WTC11 (cell line): ENCODE measurements around the gene TTC4. TPM values are rescaled to one million over a fixed set of nuclear protein-coding genes. Genes with fewer than 3 reads are reported as not detected.

Source experiments
- ATAC-seq: fragments of 200-7000 bp; cut with Tn5 transposase; 2 replicates; pipeline ENCODE4 v1.10.0; 2021; ENCODE audit warnings: mild to moderate bottlenecking, moderate library complexity
- CTCF ChIA-PET: fragments of 300-600 bp; sonication (Branson Sonifier 250); formaldehyde crosslinking; loops from one replicate; lab custom pipeline; 2021; ENCODE audit warnings: antibody characterized with exemption; lab: Charles Lee
- POLR2A ChIA-PET: fragments of 350-600 bp; sonication (Branson Sonifier 250); formaldehyde crosslinking; loops from one replicate; lab custom pipeline; 2021; ENCODE audit warnings: antibody characterized with exemption; lab: Charles Lee
- DNase-seq: peaks from one replicate; pipeline ENCODE4 v3.0.0; 2021; ENCODE audit warnings: low spot score
- H3K27ac Mint-ChIP-seq: 2 replicates; pipeline ENCODE4 v1.8.0; 2021; ENCODE audit warnings: mixed read lengths
- H3K27me3 Mint-ChIP-seq: 2 replicates; pipeline ENCODE4 v1.8.0; 2021; ENCODE audit warnings: low read depth, mild to moderate bottlenecking, moderate library complexity, mixed read lengths
- H3K36me3 Mint-ChIP-seq: 2 replicates; pipeline ENCODE4 v1.8.0; 2021; ENCODE audit warnings: mixed read lengths
- H3K4me1 Mint-ChIP-seq: 2 replicates; pipeline ENCODE4 v1.8.0; 2022; ENCODE audit warnings: mixed read lengths
- H3K4me3 Mint-ChIP-seq: 2 replicates; pipeline ENCODE4 v1.8.0; 2021; ENCODE audit warnings: mild to moderate bottlenecking, moderate library complexity, mixed read lengths
- H3K9me3 Mint-ChIP-seq: 2 replicates; pipeline ENCODE4 v1.8.0; 2021; ENCODE audit warnings: mixed read lengths
- ATF1 ChIP-seq: sonication (generic); formaldehyde crosslinking; IDR thresholded peaks from 2 replicates; pipeline ENCODE4 v1.8.1; 2023; ENCODE audit warnings: mild to moderate bottlenecking, moderate library complexity, missing genetic modification reagents
- CBFB ChIP-seq: sonication (generic); formaldehyde crosslinking; IDR thresholded peaks from 2 replicates; pipeline ENCODE4 v1.8.1; 2022; ENCODE audit warnings: mild to moderate bottlenecking, low read depth, missing genetic modification reagents
- ELF4 ChIP-seq: sonication (generic); formaldehyde crosslinking; IDR thresholded peaks from 2 replicates; pipeline ENCODE4 v1.8.1; 2022; ENCODE audit warnings: low read depth, mild to moderate bottlenecking, moderate library complexity, missing genetic modification reagents
- FOXK1 ChIP-seq: sonication (generic); formaldehyde crosslinking; IDR thresholded peaks from 2 replicates; pipeline ENCODE4 v1.8.0; 2022; ENCODE audit warnings: mild to moderate bottlenecking, moderate library complexity, missing genetic modification reagents
- FOXP1 ChIP-seq: sonication (generic); formaldehyde crosslinking; IDR thresholded peaks from 2 replicates; pipeline ENCODE4 v1.8.0; 2022; ENCODE audit warnings: missing genetic modification reagents, mild to moderate bottlenecking, moderate library complexity, borderline replicate concordance
- IRF2 ChIP-seq: sonication (generic); formaldehyde crosslinking; IDR thresholded peaks from 2 replicates; pipeline ENCODE4 v1.8.0; 2022; ENCODE audit warnings: low read depth, missing genetic modification reagents, borderline replicate concordance
- NR2C2 ChIP-seq: sonication (generic); formaldehyde crosslinking; IDR thresholded peaks from 2 replicates; pipeline ENCODE4 v1.8.0; 2022; ENCODE audit warnings: mild to moderate bottlenecking, missing genetic modification reagents
- NR3C1 ChIP-seq: sonication (generic); formaldehyde crosslinking; conservative IDR thresholded peaks from 2 replicates; pipeline ENCODE4 v1.8.1; 2023; ENCODE audit warnings: low read depth, mild to moderate bottlenecking, missing genetic modification reagents
- PRRX2 ChIP-seq: fragments of 250-450 bp; sonication (Bioruptor Pico); IDR thresholded peaks from 2 replicates; pipeline ENCODE4 v1.8.0; 2021; ENCODE audit warnings: mild to moderate bottlenecking
- RORB ChIP-seq: fragments of 250-450 bp; sonication (Bioruptor Pico); IDR thresholded peaks from 2 replicates; pipeline ENCODE4 v1.9.0; 2021; ENCODE audit warnings: mild to moderate bottlenecking
- SOX15 ChIP-seq: fragments of 250-450 bp; sonication (Bioruptor Pico); IDR thresholded peaks from 2 replicates; pipeline ENCODE4 v1.9.0; 2021; ENCODE audit warnings: mild to moderate bottlenecking
- ZNF219 ChIP-seq: sonication (generic); formaldehyde crosslinking; IDR thresholded peaks from 2 replicates; pipeline ENCODE4 v1.8.0; 2023; ENCODE audit warnings: missing genetic modification reagents, mild to moderate bottlenecking, borderline replicate concordance
- ZNF317 ChIP-seq: sonication (generic); formaldehyde crosslinking; IDR thresholded peaks from 2 replicates; pipeline ENCODE4 v1.8.1; 2023; ENCODE audit warnings: low read depth, mild to moderate bottlenecking, moderate library complexity, missing genetic modification reagents, borderline replicate concordance
- ZNF396 ChIP-seq: fragments of 250-450 bp; sonication (Bioruptor Pico); IDR thresholded peaks from 2 replicates; pipeline ENCODE4 v1.8.0; 2021; ENCODE audit warnings: mild to moderate bottlenecking, moderate library complexity, borderline replicate concordance
- ZNF671 ChIP-seq: fragments of 250-450 bp; sonication (Bioruptor Pico); IDR thresholded peaks from 2 replicates; pipeline ENCODE4 v1.8.0; 2021; ENCODE audit warnings: mild to moderate bottlenecking
- total RNA-seq: library from RNA; stranded (reverse); gene quantifications from 3 replicates; pipeline ENCODE4 v1.2.3, GENCODE V29; 2021
- TF ChIP-seq, protein P1 (sequence below): sonication (generic); formaldehyde crosslinking; IDR thresholded peaks from 2 replicates; pipeline ENCODE4 v1.8.0; 2022; ENCODE audit warnings: missing genetic modification reagents
- TF ChIP-seq, protein P2 (sequence below): fragments of 250-450 bp; sonication (Bioruptor Pico); IDR thresholded peaks from 2 replicates; pipeline ENCODE4 v1.8.0; 2021; ENCODE audit warnings: mild to moderate bottlenecking
- TF ChIP-seq, protein P3 (sequence below): sonication (generic); formaldehyde crosslinking; IDR thresholded peaks from 2 replicates; pipeline ENCODE4 v1.8.1; 2022; ENCODE audit warnings: mild to moderate bottlenecking, moderate library complexity, missing genetic modification reagents
- TF ChIP-seq, protein P4 (sequence below): fragments of 250-450 bp; sonication (Bioruptor Pico); IDR thresholded peaks from 2 replicates; pipeline ENCODE4 v1.9.0; 2021; ENCODE audit warnings: mild to moderate bottlenecking
- TF ChIP-seq, protein P5 (sequence below): sonication (generic); formaldehyde crosslinking; IDR thresholded peaks from 2 replicates; pipeline ENCODE4 v1.8.0; 2023; ENCODE audit warnings: missing genetic modification reagents, mild to moderate bottlenecking, borderline replicate concordance
- TF ChIP-seq, protein P6 (sequence below): sonication (generic); formaldehyde crosslinking; IDR thresholded peaks from 2 replicates; pipeline ENCODE4 v1.8.1; 2023; ENCODE audit warnings: mild to moderate bottlenecking, missing genetic modification reagents, moderate library complexity
- TF ChIP-seq, protein P7 (sequence below): sonication (generic); formaldehyde crosslinking; IDR thresholded peaks from 2 replicates; pipeline ENCODE4 v1.8.1; 2023; ENCODE audit warnings: mild to moderate bottlenecking, missing genetic modification reagents

The TTC4 gene
- total RNA-seq, 1 experiment from 2014 or later: 18.8 TPM

DNA sequence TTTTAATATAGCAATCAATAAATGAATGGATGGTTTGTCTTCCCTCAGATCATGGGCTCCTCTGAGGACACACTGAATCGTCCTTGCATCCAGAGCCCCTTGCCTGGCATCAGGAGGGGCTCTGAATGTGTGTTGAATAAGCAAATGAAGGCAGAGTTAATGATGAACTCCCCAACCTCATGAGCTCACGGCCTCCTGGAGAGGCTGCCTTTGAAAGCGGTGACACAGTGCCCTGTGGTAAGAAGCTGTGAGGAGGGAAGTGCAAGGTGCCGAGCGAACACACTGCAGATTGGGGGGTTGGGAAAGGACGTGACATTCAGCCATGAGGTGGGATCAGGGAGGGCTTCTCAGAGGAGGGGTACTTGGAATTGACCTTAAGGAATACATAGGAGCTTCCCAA, 51.9 kb downstream of the TTC4 start (continued):
- TF ChIP-seq, protein P1, sequence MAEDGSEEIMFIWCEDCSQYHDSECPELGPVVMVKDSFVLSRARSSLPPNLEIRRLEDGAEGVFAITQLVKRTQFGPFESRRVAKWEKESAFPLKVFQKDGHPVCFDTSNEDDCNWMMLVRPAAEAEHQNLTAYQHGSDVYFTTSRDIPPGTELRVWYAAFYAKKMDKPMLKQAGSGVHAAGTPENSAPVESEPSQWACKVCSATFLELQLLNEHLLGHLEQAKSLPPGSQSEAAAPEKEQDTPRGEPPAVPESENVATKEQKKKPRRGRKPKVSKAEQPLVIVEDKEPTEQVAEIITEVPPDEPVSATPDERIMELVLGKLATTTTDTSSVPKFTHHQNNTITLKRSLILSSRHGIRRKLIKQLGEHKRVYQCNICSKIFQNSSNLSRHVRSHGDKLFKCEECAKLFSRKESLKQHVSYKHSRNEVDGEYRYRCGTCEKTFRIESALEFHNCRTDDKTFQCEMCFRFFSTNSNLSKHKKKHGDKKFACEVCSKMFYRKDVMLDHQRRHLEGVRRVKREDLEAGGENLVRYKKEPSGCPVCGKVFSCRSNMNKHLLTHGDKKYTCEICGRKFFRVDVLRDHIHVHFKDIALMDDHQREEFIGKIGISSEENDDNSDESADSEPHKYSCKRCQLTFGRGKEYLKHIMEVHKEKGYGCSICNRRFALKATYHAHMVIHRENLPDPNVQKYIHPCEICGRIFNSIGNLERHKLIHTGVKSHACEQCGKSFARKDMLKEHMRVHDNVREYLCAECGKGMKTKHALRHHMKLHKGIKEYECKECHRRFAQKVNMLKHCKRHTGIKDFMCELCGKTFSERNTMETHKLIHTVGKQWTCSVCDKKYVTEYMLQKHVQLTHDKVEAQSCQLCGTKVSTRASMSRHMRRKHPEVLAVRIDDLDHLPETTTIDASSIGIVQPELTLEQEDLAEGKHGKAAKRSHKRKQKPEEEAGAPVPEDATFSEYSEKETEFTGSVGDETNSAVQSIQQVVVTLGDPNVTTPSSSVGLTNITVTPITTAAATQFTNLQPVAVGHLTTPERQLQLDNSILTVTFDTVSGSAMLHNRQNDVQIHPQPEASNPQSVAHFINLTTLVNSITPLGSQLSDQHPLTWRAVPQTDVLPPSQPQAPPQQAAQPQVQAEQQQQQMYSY: no peak
- TF ChIP-seq ZNF219 (no peak), IRF2 (CRISPR knock-in tag) (no peak), FOXP1 (CRISPR knock-in tag) (no peak), ZNF396 (CRISPR knock-in tag) (no peak)
- TF ChIP-seq, protein P2, sequence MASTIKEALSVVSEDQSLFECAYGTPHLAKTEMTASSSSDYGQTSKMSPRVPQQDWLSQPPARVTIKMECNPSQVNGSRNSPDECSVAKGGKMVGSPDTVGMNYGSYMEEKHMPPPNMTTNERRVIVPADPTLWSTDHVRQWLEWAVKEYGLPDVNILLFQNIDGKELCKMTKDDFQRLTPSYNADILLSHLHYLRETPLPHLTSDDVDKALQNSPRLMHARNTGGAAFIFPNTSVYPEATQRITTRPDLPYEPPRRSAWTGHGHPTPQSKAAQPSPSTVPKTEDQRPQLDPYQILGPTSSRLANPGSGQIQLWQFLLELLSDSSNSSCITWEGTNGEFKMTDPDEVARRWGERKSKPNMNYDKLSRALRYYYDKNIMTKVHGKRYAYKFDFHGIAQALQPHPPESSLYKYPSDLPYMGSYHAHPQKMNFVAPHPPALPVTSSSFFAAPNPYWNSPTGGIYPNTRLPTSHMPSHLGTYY: no peak
- TF ChIP-seq, protein P3, sequence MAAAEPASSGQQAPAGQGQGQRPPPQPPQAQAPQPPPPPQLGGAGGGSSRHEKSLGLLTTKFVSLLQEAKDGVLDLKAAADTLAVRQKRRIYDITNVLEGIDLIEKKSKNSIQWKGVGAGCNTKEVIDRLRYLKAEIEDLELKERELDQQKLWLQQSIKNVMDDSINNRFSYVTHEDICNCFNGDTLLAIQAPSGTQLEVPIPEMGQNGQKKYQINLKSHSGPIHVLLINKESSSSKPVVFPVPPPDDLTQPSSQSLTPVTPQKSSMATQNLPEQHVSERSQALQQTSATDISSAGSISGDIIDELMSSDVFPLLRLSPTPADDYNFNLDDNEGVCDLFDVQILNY (CRISPR knock-in tag): no peak
- TF ChIP-seq, protein P4, sequence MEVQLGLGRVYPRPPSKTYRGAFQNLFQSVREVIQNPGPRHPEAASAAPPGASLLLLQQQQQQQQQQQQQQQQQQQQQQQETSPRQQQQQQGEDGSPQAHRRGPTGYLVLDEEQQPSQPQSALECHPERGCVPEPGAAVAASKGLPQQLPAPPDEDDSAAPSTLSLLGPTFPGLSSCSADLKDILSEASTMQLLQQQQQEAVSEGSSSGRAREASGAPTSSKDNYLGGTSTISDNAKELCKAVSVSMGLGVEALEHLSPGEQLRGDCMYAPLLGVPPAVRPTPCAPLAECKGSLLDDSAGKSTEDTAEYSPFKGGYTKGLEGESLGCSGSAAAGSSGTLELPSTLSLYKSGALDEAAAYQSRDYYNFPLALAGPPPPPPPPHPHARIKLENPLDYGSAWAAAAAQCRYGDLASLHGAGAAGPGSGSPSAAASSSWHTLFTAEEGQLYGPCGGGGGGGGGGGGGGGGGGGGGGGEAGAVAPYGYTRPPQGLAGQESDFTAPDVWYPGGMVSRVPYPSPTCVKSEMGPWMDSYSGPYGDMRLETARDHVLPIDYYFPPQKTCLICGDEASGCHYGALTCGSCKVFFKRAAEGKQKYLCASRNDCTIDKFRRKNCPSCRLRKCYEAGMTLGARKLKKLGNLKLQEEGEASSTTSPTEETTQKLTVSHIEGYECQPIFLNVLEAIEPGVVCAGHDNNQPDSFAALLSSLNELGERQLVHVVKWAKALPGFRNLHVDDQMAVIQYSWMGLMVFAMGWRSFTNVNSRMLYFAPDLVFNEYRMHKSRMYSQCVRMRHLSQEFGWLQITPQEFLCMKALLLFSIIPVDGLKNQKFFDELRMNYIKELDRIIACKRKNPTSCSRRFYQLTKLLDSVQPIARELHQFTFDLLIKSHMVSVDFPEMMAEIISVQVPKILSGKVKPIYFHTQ (CRISPR knock-in tag): no peak

DNA sequence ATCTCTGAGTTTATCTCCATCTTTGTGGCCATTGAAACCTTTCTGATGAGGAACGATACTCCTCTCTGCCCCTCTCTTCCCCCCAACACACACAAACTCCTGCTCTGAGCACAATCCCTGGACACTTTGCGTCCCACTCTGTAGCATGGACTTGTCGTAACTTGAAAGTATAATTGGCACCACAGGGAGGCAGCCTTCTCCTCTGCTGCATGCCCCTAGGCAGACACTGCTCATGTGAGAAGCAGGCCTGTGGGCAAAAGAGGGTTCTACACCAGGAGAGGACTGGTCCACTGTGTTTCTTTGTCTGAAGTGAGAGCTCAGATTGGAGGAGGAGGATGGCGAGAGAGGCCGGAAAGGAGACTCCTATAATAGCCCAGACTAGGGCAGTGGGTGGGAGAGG, 52.4 kb downstream of the TTC4 start:
- no peak for DNase-seq
- H3K27ac Mint-ChIP-seq: no peak overlapping the region

DNA sequence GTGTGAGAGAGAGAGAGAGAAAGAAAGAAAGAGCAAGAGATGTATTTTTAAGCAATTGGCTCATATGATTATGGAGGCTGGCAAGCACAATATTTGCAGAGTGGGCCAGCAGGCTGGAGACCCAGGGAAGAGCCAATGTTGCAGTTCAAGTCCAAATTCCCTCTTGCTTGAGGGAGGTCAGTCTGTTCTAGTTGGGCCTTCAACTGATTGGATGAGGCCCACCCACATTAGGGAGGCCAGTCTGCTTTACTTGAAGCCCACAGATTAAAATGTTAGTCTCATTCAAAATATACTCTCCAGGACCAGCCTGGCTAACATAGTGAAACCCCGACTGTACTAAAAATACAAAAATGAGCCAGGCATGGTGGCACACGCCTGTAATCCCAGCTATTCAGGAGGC, 57.3 kb downstream of the TTC4 start:
- Mint-ChIP-seq H3K4me1 (peaks cover 8% of the 10 kb centered on the region), H3K27ac (no peak overlapping the region), H3K36me3 (no peaks in the 10 kb centered on the region), H3K4me3 (no peak overlapping the region), H3K27me3 (peaks cover 3% of the 10 kb centered on the region; the same call in 1 of the 2 replicates), H3K9me3 (peaks cover 4% of the 10 kb centered on the region; the same call in 1 of the 2 replicates)
- ATAC-seq (no peak), DNase-seq (no peak)
- POLR2A ChIA-PET: no interaction called here
- CTCF ChIA-PET: no interaction called here
- TF ChIP-seq ZNF317 (CRISPR knock-in tag) (no peak), ZNF671 (CRISPR knock-in tag) (no peak), FOXK1 (CRISPR knock-in tag) (no peak)
- TF ChIP-seq, protein P5, sequence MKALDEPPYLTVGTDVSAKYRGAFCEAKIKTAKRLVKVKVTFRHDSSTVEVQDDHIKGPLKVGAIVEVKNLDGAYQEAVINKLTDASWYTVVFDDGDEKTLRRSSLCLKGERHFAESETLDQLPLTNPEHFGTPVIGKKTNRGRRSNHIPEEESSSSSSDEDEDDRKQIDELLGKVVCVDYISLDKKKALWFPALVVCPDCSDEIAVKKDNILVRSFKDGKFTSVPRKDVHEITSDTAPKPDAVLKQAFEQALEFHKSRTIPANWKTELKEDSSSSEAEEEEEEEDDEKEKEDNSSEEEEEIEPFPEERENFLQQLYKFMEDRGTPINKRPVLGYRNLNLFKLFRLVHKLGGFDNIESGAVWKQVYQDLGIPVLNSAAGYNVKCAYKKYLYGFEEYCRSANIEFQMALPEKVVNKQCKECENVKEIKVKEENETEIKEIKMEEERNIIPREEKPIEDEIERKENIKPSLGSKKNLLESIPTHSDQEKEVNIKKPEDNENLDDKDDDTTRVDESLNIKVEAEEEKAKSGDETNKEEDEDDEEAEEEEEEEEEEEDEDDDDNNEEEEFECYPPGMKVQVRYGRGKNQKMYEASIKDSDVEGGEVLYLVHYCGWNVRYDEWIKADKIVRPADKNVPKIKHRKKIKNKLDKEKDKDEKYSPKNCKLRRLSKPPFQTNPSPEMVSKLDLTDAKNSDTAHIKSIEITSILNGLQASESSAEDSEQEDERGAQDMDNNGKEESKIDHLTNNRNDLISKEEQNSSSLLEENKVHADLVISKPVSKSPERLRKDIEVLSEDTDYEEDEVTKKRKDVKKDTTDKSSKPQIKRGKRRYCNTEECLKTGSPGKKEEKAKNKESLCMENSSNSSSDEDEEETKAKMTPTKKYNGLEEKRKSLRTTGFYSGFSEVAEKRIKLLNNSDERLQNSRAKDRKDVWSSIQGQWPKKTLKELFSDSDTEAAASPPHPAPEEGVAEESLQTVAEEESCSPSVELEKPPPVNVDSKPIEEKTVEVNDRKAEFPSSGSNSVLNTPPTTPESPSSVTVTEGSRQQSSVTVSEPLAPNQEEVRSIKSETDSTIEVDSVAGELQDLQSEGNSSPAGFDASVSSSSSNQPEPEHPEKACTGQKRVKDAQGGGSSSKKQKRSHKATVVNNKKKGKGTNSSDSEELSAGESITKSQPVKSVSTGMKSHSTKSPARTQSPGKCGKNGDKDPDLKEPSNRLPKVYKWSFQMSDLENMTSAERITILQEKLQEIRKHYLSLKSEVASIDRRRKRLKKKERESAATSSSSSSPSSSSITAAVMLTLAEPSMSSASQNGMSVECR: no peak
- TF ChIP-seq, protein P6, sequence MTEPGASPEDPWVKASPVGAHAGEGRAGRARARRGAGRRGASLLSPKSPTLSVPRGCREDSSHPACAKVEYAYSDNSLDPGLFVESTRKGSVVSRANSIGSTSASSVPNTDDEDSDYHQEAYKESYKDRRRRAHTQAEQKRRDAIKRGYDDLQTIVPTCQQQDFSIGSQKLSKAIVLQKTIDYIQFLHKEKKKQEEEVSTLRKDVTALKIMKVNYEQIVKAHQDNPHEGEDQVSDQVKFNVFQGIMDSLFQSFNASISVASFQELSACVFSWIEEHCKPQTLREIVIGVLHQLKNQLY (CRISPR knock-in tag): no peak

More for the DNA sequence above, 52.4 kb downstream of the TTC4 start:
- ChIA-PET POLR2A (no interaction called here), CTCF (interaction anchor here (0.6 to 2.0 kb wide), 5 partner anchors 13 to 34 kb away, joined by 3 to 8 read pairs (median 4); no protein-coding TSS in a partner anchor)
- TF ChIP-seq PRRX2 (CRISPR knock-in tag): no peak
- TF ChIP-seq ELF4 (CRISPR knock-in tag): no peak
- TF ChIP-seq NR2C2 (CRISPR knock-in tag): no peak
- no peak for TF ChIP-seq NR3C1
- no peak for TF ChIP-seq IRF2 (CRISPR knock-in tag)
- no peak for TF ChIP-seq CBFB
- TF ChIP-seq, protein P7, sequence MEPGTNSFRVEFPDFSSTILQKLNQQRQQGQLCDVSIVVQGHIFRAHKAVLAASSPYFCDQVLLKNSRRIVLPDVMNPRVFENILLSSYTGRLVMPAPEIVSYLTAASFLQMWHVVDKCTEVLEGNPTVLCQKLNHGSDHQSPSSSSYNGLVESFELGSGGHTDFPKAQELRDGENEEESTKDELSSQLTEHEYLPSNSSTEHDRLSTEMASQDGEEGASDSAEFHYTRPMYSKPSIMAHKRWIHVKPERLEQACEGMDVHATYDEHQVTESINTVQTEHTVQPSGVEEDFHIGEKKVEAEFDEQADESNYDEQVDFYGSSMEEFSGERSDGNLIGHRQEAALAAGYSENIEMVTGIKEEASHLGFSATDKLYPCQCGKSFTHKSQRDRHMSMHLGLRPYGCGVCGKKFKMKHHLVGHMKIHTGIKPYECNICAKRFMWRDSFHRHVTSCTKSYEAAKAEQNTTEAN (CRISPR knock-in tag): no peak
- no peak for TF ChIP-seq RORB (CRISPR knock-in tag)
- no peak for TF ChIP-seq FOXP1 (CRISPR knock-in tag)
- no peak for TF ChIP-seq SOX15 (CRISPR knock-in tag)
- no peak for TF ChIP-seq ATF1
- H3K36me3 Mint-ChIP-seq: no peaks in the 10 kb centered on the region
- no peak overlapping the region for H3K4me3 Mint-ChIP-seq
- ATAC-seq: no peak
- H3K9me3 Mint-ChIP-seq: no peaks in the 10 kb centered on the region; the same call in 1 of the 2 replicates
- H3K4me1 Mint-ChIP-seq: peaks cover 16% of the 10 kb centered on the region
- H3K27me3 Mint-ChIP-seq: no peaks in the 10 kb centered on the region; the same call in 1 of the 2 replicates
